ENCODE measurements around the gene THYN1.

Gene THYN1

DNA sequence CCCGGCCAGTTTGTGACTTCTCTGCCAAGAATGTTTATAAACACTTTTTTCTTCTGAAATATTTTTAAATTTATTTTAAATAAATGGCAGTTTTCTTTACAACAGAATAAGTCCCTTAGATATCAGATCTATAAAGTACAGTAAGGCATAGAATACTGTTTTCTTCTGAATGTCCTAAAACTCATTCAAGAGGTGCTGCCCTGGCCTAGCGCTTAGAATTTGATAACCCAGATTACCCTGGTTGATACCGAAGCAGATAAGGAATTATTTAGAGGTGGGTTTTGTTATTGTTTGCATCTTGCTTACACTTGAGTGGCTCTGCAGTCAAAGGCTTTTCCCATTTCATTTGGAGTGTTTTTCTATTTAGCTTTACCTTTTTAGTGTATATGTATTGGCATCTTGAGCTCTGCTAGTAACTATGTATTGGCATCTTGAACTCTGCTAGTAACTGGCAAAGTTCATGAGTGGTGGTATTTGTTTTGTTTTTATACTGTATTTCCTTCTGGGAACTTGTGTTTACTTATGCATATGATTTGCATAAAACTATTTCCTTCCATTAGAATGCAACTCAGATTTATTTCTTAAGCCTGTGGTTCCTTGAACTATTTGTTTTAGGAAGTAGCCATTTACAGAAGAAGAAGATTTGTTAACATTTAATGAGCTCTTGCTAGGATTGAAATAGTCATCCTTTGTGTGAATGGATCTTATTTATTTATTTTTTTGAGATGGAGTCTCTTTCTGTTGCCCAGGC is 1.5 kb upstream of the THYN1 start:
- Histone ChIP-seq H3K9me2 (replicated peaks; ENCODE audit: insufficient read depth, low read length) (no peaks in the 10 kb centered on the region), H3K27ac (ENCODE audit: low read depth, low read length) (no peak overlapping the region), H2AFZ (ENCODE audit: low read depth, low read length, severe bottlenecking) (no peak overlapping the region), H3F3A (ENCODE audit: insufficient read depth) (no peaks in the 10 kb centered on the region), H3K4me3 (ENCODE audit: insufficient read depth, low read length, poor library complexity, severe bottlenecking) (peak overlapping the region; percentile 61), H3K9me3 (ENCODE audit: insufficient read depth, low read length) (no peaks in the 10 kb centered on the region), H3K79me2 (ENCODE audit: insufficient read depth, low read length) (no peaks in the 10 kb centered on the region), H3K9ac (ENCODE audit: low read length) (no peak overlapping the region), H3K36me3 (ENCODE audit: low read length) (no peaks in the 10 kb centered on the region), H3K4me2 (ENCODE audit: low read depth, low read length, poor library complexity, severe bottlenecking) (peak overlapping the region; percentile 57), H3K27me3 (ENCODE audit: low read length) (no peaks in the 10 kb centered on the region), H4K20me1 (ENCODE audit: low read depth, low read length) (no peaks in the 10 kb centered on the region)
- TF ChIP-seq, protein P1, sequence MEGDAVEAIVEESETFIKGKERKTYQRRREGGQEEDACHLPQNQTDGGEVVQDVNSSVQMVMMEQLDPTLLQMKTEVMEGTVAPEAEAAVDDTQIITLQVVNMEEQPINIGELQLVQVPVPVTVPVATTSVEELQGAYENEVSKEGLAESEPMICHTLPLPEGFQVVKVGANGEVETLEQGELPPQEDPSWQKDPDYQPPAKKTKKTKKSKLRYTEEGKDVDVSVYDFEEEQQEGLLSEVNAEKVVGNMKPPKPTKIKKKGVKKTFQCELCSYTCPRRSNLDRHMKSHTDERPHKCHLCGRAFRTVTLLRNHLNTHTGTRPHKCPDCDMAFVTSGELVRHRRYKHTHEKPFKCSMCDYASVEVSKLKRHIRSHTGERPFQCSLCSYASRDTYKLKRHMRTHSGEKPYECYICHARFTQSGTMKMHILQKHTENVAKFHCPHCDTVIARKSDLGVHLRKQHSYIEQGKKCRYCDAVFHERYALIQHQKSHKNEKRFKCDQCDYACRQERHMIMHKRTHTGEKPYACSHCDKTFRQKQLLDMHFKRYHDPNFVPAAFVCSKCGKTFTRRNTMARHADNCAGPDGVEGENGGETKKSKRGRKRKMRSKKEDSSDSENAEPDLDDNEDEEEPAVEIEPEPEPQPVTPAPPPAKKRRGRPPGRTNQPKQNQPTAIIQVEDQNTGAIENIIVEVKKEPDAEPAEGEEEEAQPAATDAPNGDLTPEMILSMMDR (IDR thresholded peaks at IDR 0.05; ENCODE audit: insufficient read depth, low read length, poor library complexity, severe bottlenecking), result no peak
- TF ChIP-seq EZH2phosphoT487 (conservative IDR thresholded peaks at IDR 0.05; ENCODE audit: low read length), result no peak

DNA sequence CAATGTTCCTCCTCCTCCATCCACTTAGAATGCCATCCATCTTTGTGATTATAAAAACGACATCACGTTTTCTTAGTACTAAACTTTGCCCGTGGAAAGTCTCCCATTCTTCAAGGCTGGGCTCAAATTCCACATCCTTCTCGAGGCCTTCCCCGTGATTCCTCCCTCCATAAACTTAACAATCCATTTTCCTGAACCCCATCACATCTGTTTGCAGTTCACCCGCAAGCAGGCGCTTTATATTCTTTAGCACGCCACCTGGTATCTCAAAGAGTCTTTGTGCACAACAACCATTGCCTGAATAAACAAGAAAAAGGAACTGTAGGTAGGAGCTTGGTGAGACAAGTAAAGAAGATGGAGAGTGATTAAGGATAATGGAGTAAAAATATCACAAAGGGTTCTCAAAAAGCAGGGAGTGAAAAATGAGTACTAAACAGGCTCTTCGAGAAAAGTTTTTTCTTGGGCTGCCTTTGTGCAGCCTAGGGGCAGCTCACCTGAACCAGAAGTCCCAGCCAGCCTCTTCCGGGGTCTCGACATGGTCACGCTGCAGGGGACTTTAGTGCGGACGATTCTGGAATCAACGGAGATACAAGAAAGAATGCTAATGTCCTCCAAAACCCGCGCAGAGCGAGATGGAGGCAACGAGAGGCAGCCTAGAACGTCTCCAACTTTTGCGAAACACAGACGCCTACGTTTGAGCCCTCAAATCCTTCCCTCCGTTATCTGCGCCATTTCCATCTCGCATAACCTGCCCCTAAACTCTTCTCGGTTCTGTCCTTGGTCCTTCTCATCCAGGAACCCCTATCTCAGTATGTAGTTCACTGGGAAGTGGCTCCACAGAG is 585 bp downstream of the THYN1 start:
- no peak overlapping the region for H3K27ac ChIP-seq (ENCODE audit: low read depth, low read length)

GRCh38 chr11:134250675-134251074 is 2.5 kb downstream of the THYN1 start:
- no peak for TF ChIP-seq EZH2phosphoT487 (conservative IDR thresholded peaks at IDR 0.05; ENCODE audit: low read length)
- TF ChIP-seq, protein P1 (IDR thresholded peaks at IDR 0.05; ENCODE audit: insufficient read depth, low read length, poor library complexity, severe bottlenecking), result no peak
- Histone ChIP-seq H3K36me3 (ENCODE audit: low read length) (no peaks in the 10 kb centered on the region), H3F3A (ENCODE audit: insufficient read depth) (no peaks in the 10 kb centered on the region)

More for the DNA sequence above, 585 bp downstream of the THYN1 start:
- no peaks in the 10 kb centered on the region for H3K36me3 ChIP-seq (ENCODE audit: low read length)
- H2AFZ ChIP-seq (ENCODE audit: low read depth, low read length, severe bottlenecking), result peak overlapping the region; percentile 75
- peak overlapping the region; percentile 58 for H3K4me3 ChIP-seq (ENCODE audit: insufficient read depth, low read length, poor library complexity, severe bottlenecking)
- no peaks in the 10 kb centered on the region for H3K79me2 ChIP-seq (ENCODE audit: insufficient read depth, low read length)
- H3K4me2 ChIP-seq (ENCODE audit: low read depth, low read length, poor library complexity, severe bottlenecking), result peak overlapping the region; percentile 73
- H4K20me1 ChIP-seq (ENCODE audit: low read depth, low read length), result no peaks in the 10 kb centered on the region
- no peaks in the 10 kb centered on the region for H3K27me3 ChIP-seq (ENCODE audit: low read length)
- no peaks in the 10 kb centered on the region for H3F3A ChIP-seq (ENCODE audit: insufficient read depth)
- TF ChIP-seq, protein P1 (IDR thresholded peaks at IDR 0.05; ENCODE audit: insufficient read depth, low read length, poor library complexity, severe bottlenecking), result no peak
- TF ChIP-seq EZH2phosphoT487 (conservative IDR thresholded peaks at IDR 0.05; ENCODE audit: low read length), result no peak
- H3K9ac ChIP-seq (ENCODE audit: low read length), result peak overlapping the region; percentile 76
- no peaks in the 10 kb centered on the region for H3K9me3 ChIP-seq (ENCODE audit: insufficient read depth, low read length)
- H3K9me2 ChIP-seq (replicated peaks; ENCODE audit: insufficient read depth, low read length), result no peaks in the 10 kb centered on the region

More at GRCh38 chr11:134250675-134251074, 2.5 kb downstream of the THYN1 start:
- no peak overlapping the region for H3K27ac ChIP-seq (ENCODE audit: low read depth, low read length)
- no peaks in the 10 kb centered on the region for H3K9me2 ChIP-seq (replicated peaks; ENCODE audit: insufficient read depth, low read length)
- no peaks in the 10 kb centered on the region for H3K79me2 ChIP-seq (ENCODE audit: insufficient read depth, low read length)
- H2AFZ ChIP-seq (ENCODE audit: low read depth, low read length, severe bottlenecking), result no peak overlapping the region
- no peaks in the 10 kb centered on the region for H3K9me3 ChIP-seq (ENCODE audit: insufficient read depth, low read length)
- H3K27me3 ChIP-seq (ENCODE audit: low read length), result no peaks in the 10 kb centered on the region
- no peaks in the 10 kb centered on the region for H4K20me1 ChIP-seq (ENCODE audit: low read depth, low read length)
- no peak overlapping the region for H3K4me2 ChIP-seq (ENCODE audit: low read depth, low read length, poor library complexity, severe bottlenecking)
- no peak overlapping the region for H3K4me3 ChIP-seq (ENCODE audit: insufficient read depth, low read length, poor library complexity, severe bottlenecking)
- no peak overlapping the region for H3K9ac ChIP-seq (ENCODE audit: low read length)

Measured in SU-DHL-6 (cell line).